ENCODE data around the gene ITGB8.
A peak's percentile ranks its signal among the peaks of the same experiment; 100 is the strongest.
"Not testable (repeated sequence)": the region's sequence is repeated elsewhere in the genome, so short reads cannot be mapped to it uniquely, and the experiment has no call there.

ITGB8 gene

DNA sequence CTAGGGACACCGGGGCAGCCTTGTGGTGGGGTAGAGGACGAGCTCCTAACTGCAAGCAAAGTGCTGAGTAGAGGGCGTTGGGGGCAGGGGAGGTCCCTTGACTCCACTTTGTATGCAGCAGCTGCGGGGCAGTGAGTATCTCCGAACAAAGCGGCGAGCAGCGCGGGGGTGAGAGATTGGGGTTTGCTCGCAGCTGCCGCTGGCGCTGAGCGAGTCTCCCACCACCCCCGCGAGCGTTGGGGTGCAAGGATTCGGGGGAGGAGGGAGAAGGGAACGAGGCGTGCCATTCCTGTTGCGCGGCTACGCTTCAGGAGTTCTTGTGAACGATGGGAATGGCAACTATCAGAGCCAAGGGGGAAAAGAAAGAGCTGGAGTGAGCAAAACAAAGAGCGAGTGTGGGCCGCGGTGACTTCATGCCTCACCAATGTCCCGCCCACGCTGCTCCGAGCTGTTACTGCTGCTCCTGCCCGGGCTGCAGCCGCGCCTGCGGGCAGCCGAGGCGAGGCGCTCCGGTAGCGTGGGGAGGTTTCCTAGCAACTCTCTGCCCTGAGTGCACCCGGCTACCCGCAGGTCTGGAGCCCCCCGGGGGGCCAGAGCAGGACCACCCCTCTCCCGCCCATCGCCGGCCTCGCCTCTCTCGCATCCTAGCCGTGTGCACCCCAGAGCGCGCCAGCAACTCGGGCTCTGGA lies at the start of gene ITGB8:
Gene ITGB8 (plus strand): TSS at position 662 of the 689 bp plus-strand sequence. CDS start 907 bp downstream, outside the sequence.
- no peak for FAIRE-seq

GRCh38 chr7:20282959-20283358 lies 47.7 kb upstream of the ITGB8 start:
- peak; percentile 51 for FAIRE-seq

- peak; percentile 58 for FAIRE-seq
Measured at GRCh38 chr7:20283385-20283784, 47.3 kb upstream of the ITGB8 start.

- no peak for FAIRE-seq
Measured at GRCh38 chr7:20284003-20284770, 46.5 kb upstream of the ITGB8 start.

- no peak for FAIRE-seq
Measured at GRCh38 chr7:20284771-20285143, 45.9 kb upstream of the ITGB8 start.

GRCh38 chr7:20287317-20287716 lies 43.4 kb upstream of the ITGB8 start:
- FAIRE-seq = peak; percentile 9

DNA sequence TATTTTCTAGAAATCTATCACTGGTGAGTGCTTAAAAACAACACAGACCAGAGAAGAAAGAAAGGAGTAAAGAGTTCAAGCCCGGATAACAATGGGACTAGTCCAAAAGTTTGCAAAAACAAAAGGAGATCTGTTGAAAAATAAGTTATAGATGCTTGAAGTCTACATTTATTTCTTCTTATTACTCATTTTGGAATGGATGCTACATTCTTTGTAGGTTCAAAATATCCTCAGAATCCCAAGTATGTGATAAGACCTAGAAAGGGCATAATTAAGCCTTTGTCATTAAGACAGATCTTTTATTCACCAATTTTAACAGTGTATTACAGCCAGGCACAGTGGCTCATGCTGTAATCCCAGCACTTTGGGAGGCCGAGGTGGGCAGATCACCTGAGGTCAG lies 42.7 kb upstream of the ITGB8 start:
- no peak for FAIRE-seq

DNA sequence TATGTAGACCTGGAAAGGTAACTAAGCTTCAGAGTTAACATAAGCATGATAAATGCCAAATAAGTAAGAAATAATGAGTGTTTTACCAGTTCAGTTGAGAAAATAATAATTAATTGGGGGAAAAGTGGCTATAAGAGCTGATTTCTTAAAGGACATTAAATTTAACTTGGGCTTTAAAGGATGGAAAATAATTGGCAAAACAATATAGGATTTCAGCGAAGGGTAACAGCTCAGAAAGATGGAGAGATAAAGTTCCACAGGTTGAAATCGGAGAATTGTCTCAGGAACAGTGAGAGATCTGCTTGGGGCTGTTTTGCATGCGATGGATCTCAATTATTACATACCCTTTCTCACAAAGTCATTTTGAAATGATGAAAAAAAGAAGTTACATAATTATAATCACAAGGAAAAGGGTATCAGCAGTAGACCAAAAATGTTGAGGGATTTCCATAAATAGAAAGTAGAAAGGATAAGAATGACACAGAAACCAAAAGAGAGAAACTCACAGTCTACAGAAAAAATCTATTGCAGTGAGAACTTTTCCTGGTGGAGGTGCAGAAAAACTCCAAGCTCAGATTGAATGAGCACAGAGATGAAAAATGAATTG lies 40.1 kb upstream of the ITGB8 start:
- no peak for FAIRE-seq

- FAIRE-seq = no peak
Measured at GRCh38 chr7:20293336-20293735, 37.4 kb upstream of the ITGB8 start.

DNA sequence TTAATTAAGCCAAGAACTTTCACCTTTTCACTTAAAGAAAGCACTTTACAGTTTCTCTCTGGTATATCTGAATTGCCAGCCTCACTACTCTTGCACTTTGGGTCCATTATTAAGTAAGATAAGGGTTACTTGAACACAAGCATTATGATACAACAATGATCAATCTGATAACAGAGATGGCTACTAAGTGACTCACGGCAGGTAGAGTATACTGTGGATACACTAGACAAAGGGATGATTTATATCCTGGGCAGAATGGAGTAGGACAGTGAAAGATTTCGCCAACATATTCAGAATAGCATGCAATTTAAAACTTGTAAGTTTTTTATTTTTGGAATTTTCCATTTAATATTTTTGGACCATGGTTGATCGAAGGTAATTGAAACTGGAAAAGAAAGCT lies 34.3 kb upstream of the ITGB8 start:
- FAIRE-seq = no peak

DNA sequence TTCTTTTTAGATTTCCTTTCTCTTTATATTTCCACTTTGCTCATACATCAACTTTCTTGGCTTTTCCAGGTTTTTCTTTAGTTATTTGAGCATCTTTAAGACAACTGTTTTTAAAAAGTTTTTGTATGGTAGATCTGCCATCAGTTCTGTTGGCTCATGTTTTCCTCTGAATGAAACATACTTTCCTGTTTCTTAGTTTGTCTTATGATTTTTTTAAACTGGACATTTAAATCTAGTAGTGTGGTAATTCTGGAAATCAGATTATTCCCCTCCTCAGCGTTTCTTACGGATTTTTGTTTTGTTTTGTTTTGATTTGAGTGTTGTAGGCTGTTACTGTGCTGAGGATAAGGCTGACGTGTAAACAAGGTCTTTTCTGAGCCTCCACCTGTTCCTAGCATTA lies 33.8 kb upstream of the ITGB8 start:
- no peak for FAIRE-seq

DNA sequence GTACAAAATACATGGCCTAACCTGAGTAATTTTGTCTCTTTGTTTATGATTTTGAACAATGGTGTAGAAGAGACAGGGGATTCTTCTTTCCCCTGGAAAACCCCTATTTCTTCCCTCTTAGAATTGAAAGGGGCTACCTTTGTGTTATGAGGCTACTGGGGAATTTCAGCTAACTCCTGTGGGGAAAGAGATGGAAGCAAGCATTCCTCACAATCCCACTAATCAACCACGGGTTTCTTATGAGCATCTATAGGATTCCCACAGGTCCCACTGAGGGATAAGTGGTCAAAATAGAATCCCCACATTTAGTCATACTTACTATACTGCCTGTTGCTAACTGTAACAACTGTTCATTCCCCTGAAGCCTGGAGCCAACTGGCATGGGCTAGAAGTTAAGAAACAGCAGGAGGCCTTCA lies 32.2 kb upstream of the ITGB8 start:
- no peak for FAIRE-seq

GRCh38 chr7:20299145-20299544 lies 31.6 kb upstream of the ITGB8 start:
- no peak for FAIRE-seq

GRCh38 chr7:20299647-20300312 lies 30.9 kb upstream of the ITGB8 start:
- no peak for FAIRE-seq

- no peak for FAIRE-seq
Measured at GRCh38 chr7:20301311-20301939, 29.3 kb upstream of the ITGB8 start.

- not testable (repeated sequence) for FAIRE-seq
Measured at GRCh38 chr7:20302300-20302699, 28.4 kb upstream of the ITGB8 start.

DNA sequence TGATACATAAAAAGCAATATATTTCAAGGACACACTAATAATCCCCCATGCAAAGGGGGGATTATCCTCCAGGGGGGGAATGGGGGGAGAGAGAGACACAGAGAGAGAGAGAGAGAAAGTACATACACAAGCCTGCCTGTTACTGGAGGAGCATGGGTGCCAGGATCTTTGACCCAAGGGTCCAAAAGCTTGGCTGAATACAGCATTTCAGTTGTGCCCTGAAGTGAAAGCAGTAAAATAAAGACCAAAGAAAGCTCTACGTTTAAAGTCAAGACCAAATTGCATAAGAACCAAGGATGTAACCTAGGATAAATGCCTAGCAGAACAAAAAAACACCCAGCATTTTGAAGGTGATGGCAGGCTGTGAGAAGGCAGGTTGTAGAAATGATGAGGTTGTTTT lies 27.8 kb upstream of the ITGB8 start:
- FAIRE-seq = no peak

DNA sequence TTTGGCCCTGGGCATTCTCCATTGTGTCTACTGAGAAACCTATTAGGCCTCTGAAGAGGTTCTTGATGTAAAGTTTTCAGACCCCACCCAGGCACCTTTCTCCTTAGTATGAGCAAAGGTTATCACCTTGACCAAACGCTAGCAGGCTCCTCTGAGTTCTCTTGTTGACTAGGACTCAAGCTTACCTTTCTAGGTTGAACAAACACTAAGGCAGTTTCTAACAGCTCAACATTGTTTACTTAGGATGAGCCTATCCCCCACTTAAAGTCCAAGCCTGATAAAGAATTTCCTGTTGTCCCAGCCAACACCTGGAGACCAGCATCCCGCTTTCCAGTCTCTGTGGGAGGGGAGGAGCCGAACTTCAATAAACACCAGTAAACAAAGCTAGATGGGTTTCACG lies 26.3 kb upstream of the ITGB8 start:
- no peak for FAIRE-seq

DNA sequence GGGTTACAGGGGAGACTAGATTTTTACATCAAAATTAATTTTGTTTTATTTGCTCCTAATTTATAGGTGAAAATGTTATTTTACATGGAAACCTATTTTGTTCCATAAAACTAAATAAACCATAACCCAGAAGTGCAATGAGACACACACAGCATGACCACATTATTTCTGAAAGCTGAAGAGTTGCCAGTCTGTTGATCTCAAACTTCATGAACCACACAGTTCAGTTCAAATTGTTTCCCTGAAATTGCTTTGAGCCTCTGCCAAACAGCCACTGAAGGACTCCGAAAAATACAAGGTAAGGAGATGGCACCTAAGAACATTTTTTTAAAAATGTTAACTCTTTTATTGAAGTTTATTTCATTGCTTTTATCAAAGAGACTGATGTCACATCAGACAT lies 25.0 kb upstream of the ITGB8 start:
- FAIRE-seq = no peak

DNA sequence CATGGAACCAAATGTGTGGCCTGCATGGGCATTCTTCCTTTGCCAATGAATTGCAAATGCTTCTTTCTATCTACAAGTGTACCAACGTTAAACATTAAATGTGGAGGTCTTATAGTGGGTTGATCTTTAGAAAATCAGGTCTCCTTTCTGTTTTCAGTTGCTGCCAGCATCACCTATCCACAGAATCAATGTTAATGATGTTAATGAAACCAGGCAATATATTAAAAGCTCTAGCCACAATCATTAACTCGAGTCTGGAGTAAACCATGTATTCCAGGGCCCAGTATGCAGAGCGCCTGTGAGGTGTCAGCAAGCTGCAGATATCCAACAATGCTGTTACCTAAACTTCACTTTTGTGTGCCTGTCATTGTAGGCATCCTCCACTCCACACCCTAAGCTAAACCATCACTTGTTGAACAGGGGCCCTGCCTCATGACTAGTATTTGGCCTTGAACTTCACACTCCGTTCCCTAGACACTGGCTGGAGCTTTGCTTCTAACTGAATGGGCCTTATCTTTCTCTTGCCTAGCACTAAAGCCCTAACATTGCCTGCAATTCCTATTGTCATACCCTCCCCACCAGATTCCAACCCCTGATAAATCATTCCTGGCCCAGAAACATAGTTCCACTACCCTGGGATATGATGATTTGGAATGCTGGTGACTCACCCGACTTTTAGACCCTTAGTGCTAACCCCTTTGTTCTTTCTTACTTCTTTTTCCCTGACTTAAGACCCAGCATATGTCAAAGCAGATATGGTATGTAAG lies 24.3 kb upstream of the ITGB8 start:
- no peak for FAIRE-seq

DNA sequence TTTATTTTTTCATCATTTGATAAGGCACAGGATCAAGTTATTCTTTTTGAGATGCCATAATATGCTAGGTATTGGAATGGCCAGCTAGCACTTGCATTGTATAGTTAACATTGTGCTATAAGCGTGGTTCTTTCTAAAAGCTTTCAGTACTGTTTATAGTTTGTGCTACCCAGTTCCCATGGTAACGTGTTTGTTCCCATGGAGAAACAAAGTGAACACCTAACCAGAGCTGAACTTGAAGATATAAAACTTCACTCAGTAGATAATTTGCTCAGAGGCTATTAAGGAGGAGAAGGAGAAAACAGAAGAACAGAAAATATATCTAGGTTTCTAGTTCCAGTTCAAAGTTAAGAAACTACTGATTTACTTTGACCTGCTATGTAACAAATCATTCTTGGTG lies 23.6 kb upstream of the ITGB8 start:
- FAIRE-seq = no peak

DNA sequence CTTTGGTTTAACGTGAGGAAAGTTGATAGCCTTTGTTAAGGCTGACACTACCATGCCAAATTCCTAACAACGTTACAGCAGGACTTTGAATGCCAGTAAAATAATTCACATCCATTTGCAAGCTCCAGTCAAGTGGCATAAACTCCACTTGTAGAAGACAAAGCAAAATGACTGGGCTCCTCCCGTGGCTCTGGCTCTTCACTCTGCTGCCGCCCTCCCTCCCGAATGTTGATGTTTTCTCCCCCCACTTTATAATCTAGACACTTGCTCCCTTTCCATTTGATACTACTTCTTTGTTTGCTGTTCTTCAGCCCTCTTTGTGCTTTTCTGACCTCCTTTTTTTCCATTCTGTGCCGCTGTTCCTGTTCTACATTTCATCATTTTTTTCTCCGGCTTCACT lies 22.8 kb upstream of the ITGB8 start:
- FAIRE-seq = no peak
